NCI-H510A (cell line): Measurements from ENCODE around the gene CIBAR2.
A peak's percentile ranks its signal among the peaks of the same experiment; 100 is the strongest.

Source experiments
- DNase-seq: peaks from one replicate; lab custom pipeline; 2025; lab: John Stamatoyannopoulos, UW

CIBAR2 gene

DNA sequence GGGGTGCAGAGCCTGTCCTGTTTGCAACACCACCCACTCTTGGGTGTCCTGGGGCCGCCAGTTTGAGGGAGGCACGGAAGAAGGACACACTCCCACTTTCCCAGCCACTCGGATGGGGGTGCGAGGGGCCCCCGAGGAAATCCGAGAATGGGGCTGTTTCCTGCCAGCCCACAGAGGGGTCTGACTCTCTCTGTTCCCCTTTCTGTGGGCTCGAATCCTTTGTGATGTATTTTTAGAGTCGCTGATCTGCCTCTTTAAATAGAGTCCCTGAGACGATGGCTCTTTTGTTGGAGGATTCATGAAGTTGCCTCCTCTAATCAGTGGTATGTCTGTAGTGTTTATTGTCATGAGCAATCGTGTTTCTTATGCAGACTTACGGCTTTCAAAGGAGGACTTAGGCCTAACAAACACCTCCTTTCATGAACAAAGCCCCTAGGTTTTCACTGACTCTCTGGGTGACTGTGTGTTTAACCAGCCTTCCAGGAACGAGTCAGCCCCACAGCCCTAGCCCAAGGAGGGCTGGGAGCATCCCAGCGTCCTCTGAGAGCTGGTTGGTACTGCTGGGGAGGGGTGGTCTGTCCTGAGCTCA lies 29.1 kb downstream of the CIBAR2 start:
- no peak for DNase-seq

GRCh38 chr16:85082173-85083050 lies 29.9 kb downstream of the CIBAR2 start:
- peak; percentile 47 for DNase-seq

GRCh38 chr16:85081765-85082164 lies 30.5 kb downstream of the CIBAR2 start:
- DNase-seq, result no peak

DNA sequence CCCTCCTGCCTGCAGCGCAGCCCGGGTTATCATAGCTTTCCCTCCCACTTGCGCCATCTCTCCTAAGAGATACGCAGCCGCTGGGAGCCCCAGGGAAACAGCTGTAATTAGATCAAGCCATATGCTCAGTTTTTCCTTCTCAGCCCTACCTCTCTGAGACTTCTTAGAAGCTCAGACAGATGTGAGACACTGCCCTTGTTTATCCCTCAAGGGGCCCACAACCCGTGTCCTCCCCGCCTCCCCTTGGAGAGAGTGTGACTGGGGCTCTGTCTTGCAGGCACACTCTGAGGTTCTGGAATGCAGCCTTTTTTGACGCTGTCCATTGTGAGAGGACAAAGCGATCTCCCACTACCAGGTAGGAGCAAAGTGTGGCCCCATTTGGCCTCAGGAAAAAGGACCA lies 31.2 kb downstream of the CIBAR2 start:
- DNase-seq, result no peak

- DNase-seq, result no peak
Observed at GRCh38 chr16:85079785-85080570, 32.3 kb downstream of the CIBAR2 start.

DNA sequence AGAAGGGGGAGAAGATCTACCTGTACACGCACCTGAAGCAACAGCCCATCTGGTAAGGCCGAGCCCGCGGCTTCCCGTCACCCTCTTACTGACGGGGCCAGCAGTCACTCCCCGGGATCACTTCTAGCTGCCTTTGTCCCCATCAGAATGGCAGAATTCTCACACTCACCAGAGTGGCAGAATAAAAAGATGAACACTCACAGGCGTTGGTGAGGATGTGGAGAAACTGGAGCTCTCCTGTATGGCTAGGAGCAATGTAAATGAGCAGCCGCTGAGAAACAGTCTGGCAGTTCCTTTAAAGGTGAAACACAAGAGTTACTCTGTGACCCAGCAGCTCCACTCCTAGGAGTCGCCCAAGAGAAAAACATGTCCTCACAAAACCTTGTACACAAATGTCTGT lies 33.3 kb downstream of the CIBAR2 start:
- DNase-seq, result no peak

- no peak for DNase-seq
Observed at GRCh38 chr16:85078226-85078625, 34.0 kb downstream of the CIBAR2 start.

GRCh38 chr16:85077576-85078125 lies 34.6 kb downstream of the CIBAR2 start:
- no peak for DNase-seq

DNA sequence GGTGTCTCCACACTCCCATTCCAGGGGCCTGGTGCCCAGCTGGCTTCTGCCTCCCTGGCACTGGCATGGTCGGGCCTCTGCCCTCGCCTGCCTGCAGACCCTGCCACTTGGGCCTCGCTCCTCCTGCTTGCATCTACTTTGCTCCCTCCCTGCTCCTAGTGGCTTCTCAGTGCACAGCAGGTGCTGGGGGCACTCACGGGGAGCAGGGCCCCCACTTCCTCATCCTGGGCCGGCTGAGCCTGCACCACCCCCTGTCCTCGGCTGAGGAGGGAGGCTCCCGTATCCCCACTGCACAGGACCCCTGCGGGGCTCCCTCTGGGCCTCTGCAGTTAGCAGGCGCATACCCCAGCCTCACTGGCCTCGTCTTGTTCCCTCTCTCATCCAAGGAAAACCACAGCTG lies 35.2 kb downstream of the CIBAR2 start:
- no peak for DNase-seq

DNA sequence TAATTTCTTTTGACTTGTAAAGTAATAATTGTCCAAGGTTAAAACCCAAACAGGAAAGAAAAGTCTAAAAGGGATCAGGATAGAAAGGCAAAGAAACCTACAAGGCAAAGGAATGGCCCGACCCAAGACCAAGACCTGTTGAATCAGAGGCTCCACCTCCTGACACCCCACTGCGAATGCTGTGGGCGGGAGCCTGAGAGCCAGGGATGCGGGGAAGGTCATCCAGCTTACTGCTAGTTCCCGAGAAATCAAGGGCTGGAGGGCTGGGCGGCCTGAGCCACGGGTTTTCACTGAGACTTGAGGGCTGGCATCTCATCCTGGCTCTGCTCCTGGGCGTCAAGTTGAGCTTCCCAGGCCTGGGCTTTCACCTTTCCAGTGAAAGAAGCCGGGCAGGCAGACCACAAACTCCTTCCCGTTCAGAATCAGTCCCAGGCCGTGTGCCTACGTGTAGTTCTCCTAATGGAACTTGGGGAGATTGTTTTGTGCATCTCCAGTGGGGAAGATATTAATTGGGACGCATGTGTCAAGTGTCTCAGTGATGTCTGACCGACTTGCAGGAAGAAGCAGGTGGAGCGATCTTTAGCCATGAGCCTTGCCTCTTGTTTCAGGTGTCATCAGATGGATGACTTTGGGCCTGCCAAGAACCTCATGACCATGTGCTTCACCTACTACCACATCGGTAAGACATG lies 36.9 kb downstream of the CIBAR2 start:
- no peak for DNase-seq

- no peak for DNase-seq
Observed at GRCh38 chr16:85074225-85074914, 37.9 kb downstream of the CIBAR2 start.

- no peak for DNase-seq
Observed at GRCh38 chr16:85072947-85073346, 39.3 kb downstream of the CIBAR2 start.

DNA sequence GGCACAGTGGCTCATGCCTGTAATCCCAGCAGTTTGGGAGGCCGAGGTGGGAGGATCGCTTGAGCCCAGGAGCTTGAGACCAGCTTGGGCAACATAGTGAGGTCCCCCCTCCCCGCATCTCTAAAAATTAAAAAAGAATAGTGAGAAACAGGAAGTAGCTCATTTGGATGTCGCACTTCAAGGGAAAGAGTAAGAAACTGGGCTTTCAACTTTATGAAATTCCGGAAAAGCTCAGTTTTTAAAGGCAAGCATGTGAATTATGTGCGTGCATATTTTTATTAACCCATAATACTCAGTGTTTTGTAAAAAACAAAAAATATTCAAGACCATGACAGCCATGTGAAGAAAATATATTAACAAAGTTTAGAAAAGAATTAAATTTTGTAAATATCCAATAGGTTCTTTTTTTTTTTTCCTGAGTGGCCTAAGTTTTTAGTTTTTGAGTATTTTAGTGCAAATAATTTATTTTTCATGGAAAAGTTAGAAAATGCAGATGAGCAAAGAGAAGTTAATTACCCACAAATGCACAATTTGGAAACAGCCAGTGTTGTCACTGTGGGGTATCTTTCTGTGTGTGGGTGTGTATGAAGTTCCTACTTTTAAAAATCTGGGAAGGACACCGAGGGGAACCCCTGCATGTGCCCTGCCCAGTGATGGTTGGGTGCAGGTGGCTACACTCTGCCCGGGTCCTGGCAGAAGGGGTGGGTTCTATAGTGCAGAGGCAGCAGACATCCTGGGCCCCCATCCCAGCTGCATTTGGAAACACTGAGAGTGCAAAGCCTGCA lies 40.0 kb downstream of the CIBAR2 start:
- no peak for DNase-seq

DNA sequence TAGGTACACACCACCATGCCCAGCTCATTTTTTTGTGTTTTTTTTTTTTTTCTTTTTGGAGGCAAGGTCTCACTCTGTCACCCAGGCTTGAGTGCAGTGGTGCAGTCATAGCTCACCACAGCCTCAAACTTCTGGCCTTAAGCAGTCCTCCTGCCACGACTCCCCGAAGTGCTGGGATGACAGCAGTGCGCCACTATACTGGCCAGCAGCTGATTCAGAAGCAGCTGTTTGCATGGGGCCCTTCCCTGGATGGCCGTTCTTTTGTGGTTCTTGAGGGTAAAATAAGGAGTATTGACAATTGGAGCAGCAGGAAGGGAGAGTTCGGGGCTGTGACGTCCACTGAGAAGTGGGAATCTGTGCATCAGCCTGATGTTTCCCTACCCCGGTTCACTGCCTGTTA lies 43.1 kb downstream of the CIBAR2 start:
- DNase-seq, result no peak

DNA sequence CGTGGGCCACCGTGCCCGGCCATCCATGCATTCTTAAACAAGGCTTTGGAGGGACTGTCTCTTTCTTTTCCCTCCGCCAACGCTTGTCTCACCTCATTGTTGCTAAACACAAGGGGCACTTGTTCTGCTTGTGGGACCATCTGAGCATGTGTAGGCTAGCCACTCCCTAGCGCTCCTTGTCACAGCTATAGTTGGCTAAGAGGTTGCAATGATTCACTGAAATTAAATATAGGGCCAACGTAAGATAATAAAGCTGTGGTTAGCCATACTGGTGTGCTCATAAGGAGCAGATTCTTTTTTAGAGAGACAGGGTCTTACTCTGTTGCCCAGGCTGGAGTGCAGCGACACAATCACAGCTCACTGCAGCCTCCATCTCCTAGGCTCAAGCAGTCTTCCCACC lies 43.5 kb downstream of the CIBAR2 start:
- DNase-seq, result no peak

DNA sequence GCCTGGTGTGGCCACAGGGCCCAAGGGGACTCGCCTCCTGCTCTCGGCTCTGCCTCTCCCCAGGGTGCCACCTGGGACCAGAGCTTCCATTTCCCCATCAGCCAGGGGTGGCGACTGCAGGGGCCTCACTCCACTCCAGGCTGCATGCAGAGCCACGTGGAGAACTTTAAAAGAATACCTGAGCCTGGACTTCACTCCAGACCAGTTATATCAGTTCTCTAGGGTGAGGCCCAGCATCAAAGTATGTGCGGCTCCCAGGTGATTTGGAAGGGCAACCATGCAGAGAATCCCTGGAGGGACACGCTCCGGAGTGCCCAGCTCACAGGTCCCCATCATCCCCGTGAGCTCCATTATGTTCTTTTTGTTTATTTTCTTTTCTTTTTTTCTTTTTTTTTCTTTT lies 44.8 kb downstream of the CIBAR2 start:
- no peak for DNase-seq

DNA sequence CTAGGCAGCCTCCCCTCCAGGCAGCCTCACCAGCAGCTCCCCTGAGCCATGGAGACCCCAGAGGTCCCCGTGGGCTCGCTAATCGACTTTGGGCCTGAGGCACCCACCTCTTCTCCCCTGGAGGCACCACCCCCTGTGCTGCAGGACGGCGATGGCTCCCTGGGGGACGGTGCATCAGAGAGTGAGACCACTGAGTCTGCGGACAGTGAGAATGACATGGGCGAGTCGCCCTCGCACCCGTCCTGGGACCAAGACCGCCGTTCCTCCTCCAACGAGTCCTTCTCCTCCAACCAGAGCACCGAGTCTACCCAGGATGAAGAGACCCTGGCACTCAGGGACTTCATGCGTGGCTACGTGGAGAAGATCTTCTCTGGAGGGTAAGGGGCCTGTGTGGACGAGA lies 45.2 kb downstream of the CIBAR2 start:
- no peak for DNase-seq

- DNase-seq, result no peak
Observed at GRCh38 chr16:85066346-85066885, 45.9 kb downstream of the CIBAR2 start.

DNA sequence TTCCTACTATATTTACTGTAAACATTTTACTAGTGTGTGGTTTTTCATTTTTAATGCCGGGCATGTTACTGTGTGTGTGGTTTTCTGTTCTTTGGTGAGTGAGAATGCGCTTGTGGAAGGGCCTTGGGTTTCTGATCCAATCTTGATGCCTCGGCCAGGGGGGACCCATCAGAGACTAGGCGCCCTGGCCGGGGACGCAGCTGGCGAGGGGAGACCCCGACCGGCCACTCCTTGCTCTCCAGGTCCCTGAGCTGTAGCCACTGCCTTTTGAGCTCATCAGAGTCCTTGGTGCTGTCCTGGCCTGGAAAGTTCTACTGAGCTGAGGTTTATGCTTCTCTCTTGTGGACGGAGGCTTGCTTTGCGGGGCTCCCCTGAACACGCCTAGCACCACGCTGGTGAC lies 47.2 kb downstream of the CIBAR2 start:
- no peak for DNase-seq

GRCh38 chr16:85064186-85064585 lies 48.1 kb downstream of the CIBAR2 start:
- no peak for DNase-seq
